COLO668 (cell line): Measurements from ENCODE around the gene HOXA13.

ENCODE experiments used
- DNase-seq: peaks from one replicate; lab custom pipeline; 2025; ENCODE audit not compliant: unreplicated experiment; lab: John Stamatoyannopoulos, UW

Gene HOXA13

GRCh38 chr7:27182285-27182841 lies 17.5 kb downstream of the HOXA13 start:
- DNase-seq = no peak

- no peak for DNase-seq
Measured at GRCh38 chr7:27181795-27182275, 18.1 kb downstream of the HOXA13 start.

- DNase-seq = no peak
Measured at GRCh38 chr7:27180431-27181420, 19.2 kb downstream of the HOXA13 start.

- DNase-seq = peak; percentile 97
Measured at GRCh38 chr7:27179503-27180430, 20.1 kb downstream of the HOXA13 start.

- DNase-seq = no peak
Measured at GRCh38 chr7:27179030-27179429, 20.9 kb downstream of the HOXA13 start.

- DNase-seq = no peak
Measured at GRCh38 chr7:27178366-27178765, 21.5 kb downstream of the HOXA13 start.

GRCh38 chr7:27177795-27178320 lies 22.0 kb downstream of the HOXA13 start:
- DNase-seq = no peak

- DNase-seq = no peak
Measured at GRCh38 chr7:27176962-27177794, 22.7 kb downstream of the HOXA13 start.

- no peak for DNase-seq
Measured at GRCh38 chr7:27176524-27176845, 23.4 kb downstream of the HOXA13 start.

- no peak for DNase-seq
Measured at GRCh38 chr7:27175626-27176523, 24.0 kb downstream of the HOXA13 start.

GRCh38 chr7:27174874-27175625 lies 24.8 kb downstream of the HOXA13 start:
- DNase-seq = no peak

GRCh38 chr7:27173956-27174873 lies 25.7 kb downstream of the HOXA13 start, which contains the start of gene HOXA10:
Gene HOXA10, minus strand, starts transcription at chr7:27174320. Its CDS starts 14 bp downstream, at chr7:27174306.
- peak; percentile 84 for DNase-seq

GRCh38 chr7:27173511-27173955 lies 26.4 kb downstream of the HOXA13 start:
- DNase-seq = peak; percentile 86

- DNase-seq = peak; percentile 92
Measured at GRCh38 chr7:27172823-27173510, 26.9 kb downstream of the HOXA13 start.

- no peak for DNase-seq
Measured at GRCh38 chr7:27172315-27172774, 27.5 kb downstream of the HOXA13 start.

GRCh38 chr7:27171637-27172314 lies 28.1 kb downstream of the HOXA13 start:
- peak; percentile 73 for DNase-seq
